Mesothelial cell of epicardium (in vitro differentiated cells): ENCODE data around the gene MACROD2. TPM values are rescaled to one million over a fixed set of nuclear protein-coding genes. Genes with fewer than 3 reads are reported as not detected.

Source experiments
- DNase-seq, 2 experiments: peaks; one replicate each; pipeline ENCODE4 v3.0.0; 2021; ENCODE audit warnings: low spot score in 2 of 2; ENCODE audit not compliant: unreplicated experiment in 2 of 2
- H3K27ac Mint-ChIP-seq: 2 replicates; pipeline ENCODE4 v1.8.0; 2021; ENCODE audit warnings: mixed read lengths
- H3K27me3 Mint-ChIP-seq: 2 replicates; pipeline ENCODE4 v1.8.0; 2021; ENCODE audit warnings: low read depth, mixed read lengths
- H3K36me3 Mint-ChIP-seq: 2 replicates; pipeline ENCODE4 v1.8.0; 2021; ENCODE audit warnings: mixed read lengths
- H3K4me1 Mint-ChIP-seq: 2 replicates; pipeline ENCODE4 v1.8.0; 2021; ENCODE audit warnings: mixed read lengths
- H3K4me3 Mint-ChIP-seq: 2 replicates; pipeline ENCODE4 v1.8.0; 2021; ENCODE audit warnings: mild to moderate bottlenecking, moderate library complexity, mixed read lengths
- H3K9me3 Mint-ChIP-seq: 2 replicates; pipeline ENCODE4 v1.8.0; 2021; ENCODE audit warnings: mixed read lengths
- total RNA-seq: library from RNA; stranded (reverse); gene quantifications from 3 replicates; pipeline ENCODE4 v1.2.1, GENCODE V29; 2021
- TF ChIP-seq, protein P1 (sequence below): fragments of 200-600 bp; sonication (generic); IDR thresholded peaks from one replicate; pipeline ENCODE4 v1.5.0; 2021; ENCODE audit warnings: antibody characterized with exemption; ENCODE audit not compliant: unreplicated experiment

Gene MACROD2
- total RNA-seq, 1 donor from 2014 or later, result 10.0 TPM

DNA sequence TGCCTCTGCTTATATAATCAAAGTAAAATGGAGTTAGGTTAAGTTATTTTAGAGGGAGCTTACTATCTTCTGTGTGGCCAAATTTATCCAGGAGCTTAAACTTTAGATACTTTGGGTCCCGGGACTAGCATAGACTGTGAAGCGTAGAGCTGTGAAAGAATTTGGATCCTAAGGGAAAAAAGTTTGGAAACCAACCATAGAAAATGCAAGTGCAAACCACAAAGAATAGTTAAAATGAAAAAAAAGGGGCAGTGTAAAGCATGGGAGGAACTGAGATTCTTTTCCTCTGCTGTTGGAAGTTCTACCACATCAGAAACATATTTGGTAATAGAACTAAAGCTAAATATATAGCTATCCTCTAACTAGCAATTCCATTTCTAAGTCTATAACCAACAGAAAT, 574.3 kb downstream of the MACROD2 start:
- DNase-seq, result no peak
- Mint-ChIP-seq H3K36me3 (peaks cover 13% of the 10 kb centered on the region), H3K9me3 (peaks cover 11% of the 10 kb centered on the region), H3K4me1 (peaks cover 33% of the 10 kb centered on the region), H3K4me3 (no peak overlapping the region), H3K27ac (peak overlapping the region; percentile 90), H3K27me3 (no peaks in the 10 kb centered on the region)
- TF ChIP-seq, protein P1, sequence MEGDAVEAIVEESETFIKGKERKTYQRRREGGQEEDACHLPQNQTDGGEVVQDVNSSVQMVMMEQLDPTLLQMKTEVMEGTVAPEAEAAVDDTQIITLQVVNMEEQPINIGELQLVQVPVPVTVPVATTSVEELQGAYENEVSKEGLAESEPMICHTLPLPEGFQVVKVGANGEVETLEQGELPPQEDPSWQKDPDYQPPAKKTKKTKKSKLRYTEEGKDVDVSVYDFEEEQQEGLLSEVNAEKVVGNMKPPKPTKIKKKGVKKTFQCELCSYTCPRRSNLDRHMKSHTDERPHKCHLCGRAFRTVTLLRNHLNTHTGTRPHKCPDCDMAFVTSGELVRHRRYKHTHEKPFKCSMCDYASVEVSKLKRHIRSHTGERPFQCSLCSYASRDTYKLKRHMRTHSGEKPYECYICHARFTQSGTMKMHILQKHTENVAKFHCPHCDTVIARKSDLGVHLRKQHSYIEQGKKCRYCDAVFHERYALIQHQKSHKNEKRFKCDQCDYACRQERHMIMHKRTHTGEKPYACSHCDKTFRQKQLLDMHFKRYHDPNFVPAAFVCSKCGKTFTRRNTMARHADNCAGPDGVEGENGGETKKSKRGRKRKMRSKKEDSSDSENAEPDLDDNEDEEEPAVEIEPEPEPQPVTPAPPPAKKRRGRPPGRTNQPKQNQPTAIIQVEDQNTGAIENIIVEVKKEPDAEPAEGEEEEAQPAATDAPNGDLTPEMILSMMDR, result no peak

- Mint-ChIP-seq H3K36me3 (peaks cover 6% of the 10 kb centered on the region), H3K4me3 (no peak overlapping the region), H3K27ac (peak overlapping the region; percentile 88), H3K9me3 (peaks cover 3% of the 10 kb centered on the region), H3K4me1 (peaks cover 33% of the 10 kb centered on the region), H3K27me3 (no peaks in the 10 kb centered on the region)
- TF ChIP-seq, protein P1, result no peak
- no peak for DNase-seq
Observed at GRCh38 chr20:14570811-14571210, 575.5 kb downstream of the MACROD2 start.

- Mint-ChIP-seq H3K4me1 (peaks cover 33% of the 10 kb centered on the region), H3K4me3 (no peak overlapping the region), H3K36me3 (no peaks in the 10 kb centered on the region), H3K27ac (no peak overlapping the region), H3K9me3 (no peaks in the 10 kb centered on the region), H3K27me3 (no peaks in the 10 kb centered on the region)
- DNase-seq, result no peak
- TF ChIP-seq, protein P1, result no peak
Observed at GRCh38 chr20:14573676-14574075, 578.4 kb downstream of the MACROD2 start.

GRCh38 chr20:14576196-14576877, 581.0 kb downstream of the MACROD2 start:
- no peak overlapping the region for H3K27ac Mint-ChIP-seq

GRCh38 chr20:14580418-14581074, 585.2 kb downstream of the MACROD2 start:
- Mint-ChIP-seq H3K4me1 (peaks cover 31% of the 10 kb centered on the region), H3K36me3 (peaks cover 1% of the 10 kb centered on the region), H3K27me3 (no peaks in the 10 kb centered on the region), H3K4me3 (no peak overlapping the region), H3K9me3 (peaks cover 6% of the 10 kb centered on the region), H3K27ac (no peak overlapping the region)
- DNase-seq, result no peak
- TF ChIP-seq, protein P1, result no peak

More at GRCh38 chr20:14576196-14576877, 581.0 kb downstream of the MACROD2 start:
- no peak overlapping the region for H3K4me3 Mint-ChIP-seq
- no peaks in the 10 kb centered on the region for H3K36me3 Mint-ChIP-seq
- no peaks in the 10 kb centered on the region for H3K9me3 Mint-ChIP-seq
- TF ChIP-seq, protein P1, result no peak
- H3K4me1 Mint-ChIP-seq, result peaks cover 18% of the 10 kb centered on the region
- DNase-seq, result no peak
- no peaks in the 10 kb centered on the region for H3K27me3 Mint-ChIP-seq
